ENCODE measurements around the gene AGBL5. TPM values are rescaled to one million over a fixed set of nuclear protein-coding genes. Genes with fewer than 3 reads are reported as not detected.

Gene AGBL5
- total and polyA plus RNA-seq, 2 of the 13 experiments (the other 11 are each of a cell fraction or from before 2014, with no cell fraction given), result 55.9 to 73.3 TPM

- TF ChIP-seq ZNF468 (CRISPR knock-in tag; IDR thresholded peaks at IDR 0.05) (0 out of 2 replicates have a peak, but pooled peaks have one; percentile 67), ZFP36L1 (CRISPR knock-in tag; IDR thresholded peaks at IDR 0.05) (peak; percentile 88; the same call in 1 of the 2 replicates), ZNF136 (CRISPR knock-in tag; IDR thresholded peaks at IDR 0.05; ENCODE audit: low read depth) (peak; percentile 99; the same call in 1 of the 2 replicates), MATR3 (CRISPR knock-in tag; IDR thresholded peaks at IDR 0.05) (no peak), SOX13 (IDR thresholded peaks at IDR 0.05) (peak; percentile 57), SOX13 (CRISPR knock-in tag; conservative IDR thresholded peaks at IDR 0.05 in 1 of 2, IDR thresholded peaks at IDR 0.05 in 1 of 2) (peak in 1 of 2 experiments; percentile 92; a peak in 2 of 4 replicates), TAF15 (IDR thresholded peaks at IDR 0.05; ENCODE audit: low read depth, low read length, poor library complexity, severe bottlenecking) (no peak), SP1 (IDR thresholded peaks at IDR 0.05) (no peak), SP1 (CRISPR knock-in tag; IDR thresholded peaks at IDR 0.05) (no peak), ZNF83 (CRISPR knock-in tag; IDR thresholded peaks at IDR 0.05; ENCODE audit: borderline replicate concordance) (peak; percentile 65; the same call in 1 of the 2 replicates), RXRA (CRISPR knock-in tag; IDR thresholded peaks at IDR 0.05) (peak; percentile 93), THAP7 (CRISPR knock-in tag; IDR thresholded peaks at IDR 0.05) (no peak), MED8 (CRISPR knock-in tag; IDR thresholded peaks at IDR 0.05; ENCODE audit: insufficient replicate concordance) (peak; percentile 94), DPF2 (CRISPR knock-in tag; IDR thresholded peaks at IDR 0.05; ENCODE audit: borderline replicate concordance, low read depth) (peak; percentile 93), BCL3 (CRISPR knock-in tag; IDR thresholded peaks at IDR 0.05) (peak; percentile 77), SIX4 (CRISPR knock-in tag; IDR thresholded peaks at IDR 0.05) (no peak; the same call in 1 of the 2 replicates), GABPB1 (CRISPR knock-in tag; IDR thresholded peaks at IDR 0.05) (peak; percentile 56), ZBTB8A (CRISPR knock-in tag; IDR thresholded peaks at IDR 0.05; ENCODE audit: borderline replicate concordance, low read depth) (no peak), U2AF2 (IDR thresholded peaks at IDR 0.05; ENCODE audit: low read depth, low read length) (0 out of 2 replicates have a peak, but pooled peaks have one; percentile 42), ESRRA (CRISPR knock-in tag; IDR thresholded peaks at IDR 0.05; ENCODE audit: low read depth) (peak; percentile 97), ASH2L (IDR thresholded peaks at IDR 0.05; ENCODE audit: insufficient read length, low read depth, low read length) (peak; percentile 80), PTBP1 (IDR thresholded peaks at IDR 0.05; ENCODE audit: low read depth, low read length, poor library complexity, severe bottlenecking) (no peak), ZNF230 (CRISPR knock-in tag; IDR thresholded peaks at IDR 0.05) (no peak; the same call in 1 of the 2 replicates), STAG1 (CRISPR knock-in tag; IDR thresholded peaks at IDR 0.05) (peak; percentile 45), KLF12 (CRISPR knock-in tag; IDR thresholded peaks at IDR 0.05; ENCODE audit: borderline replicate concordance) (no peak), NFATC3 (CRISPR knock-in tag; IDR thresholded peaks at IDR 0.05) (peak; percentile 97), CENPX (CRISPR knock-in tag; IDR thresholded peaks at IDR 0.05) (no peak), THAP8 (CRISPR knock-in tag; IDR thresholded peaks at IDR 0.05; ENCODE audit: borderline replicate concordance) (no peak)
Measured at GRCh38 chr2:27095745-27096651, 44.5 kb downstream of the AGBL5 start (continued).

All from HepG2 (cell line).